SK-N-SH (cell line): ENCODE results near the gene KNCN. TPM values are rescaled to one million over a fixed set of nuclear protein-coding genes. Genes with fewer than 3 reads are reported as not detected.

Source experiments
- CTCF ChIA-PET: fragments of 300-600, 350-600 bp; formaldehyde crosslinking; extraction: SDS; loops from one replicate; lab custom pipeline; 2021; lab: Yijun Ruan, JAX
- POLR2A ChIA-PET: fragments of 350-600 bp; sonication (Branson Sonifier 250); formaldehyde crosslinking; extraction: SDS; loops from one replicate; lab custom pipeline; 2020; ENCODE audit warnings: antibody characterized with exemption, inconsistent platforms; lab: Yijun Ruan, JAX
- DNase-seq: peaks from one replicate; pipeline ENCODE4 v3.0.0; 2012
- H2AFZ ChIP-seq: fragments of 200-600 bp; sonication (generic); 2 replicates; pipeline ENCODE4 v1.8.1; 2016; ENCODE audit warnings: antibody characterized with exemption, mild to moderate bottlenecking, low read depth
- H3F3A ChIP-seq: fragments of 200-600 bp; sonication (generic); replicated peaks from 2 replicates; pipeline ENCODE3; 2016; ENCODE audit warnings: antibody characterized with exemption, mild to moderate bottlenecking; ENCODE audit not compliant: insufficient read depth
- H3K27ac ChIP-seq, 2 experiments: fragments of 200-500 bp in 1 of 2; fragments of 200-600 bp in 1 of 2; sonication (Bioruptor generic) in 1 of 2; sonication (generic), shearing (Covaris generic) in 1 of 2; 2 replicates each; pipeline versions ENCODE4 v1.5.1 to v1.6.1; 2014 to 2016; ENCODE audit warnings: low read depth in 2 of 2, inconsistent platforms in 1 of 2, low read length in 1 of 2, mild to moderate bottlenecking in 1 of 2, mixed read lengths in 1 of 2
- H3K27me3 ChIP-seq: fragments of 200-600 bp; sonication (generic), shearing (Covaris generic); 2 replicates; pipeline ENCODE4 v1.6.1; 2016; ENCODE audit warnings: mixed run types; ENCODE audit not compliant: insufficient read depth
- H3K36me3 ChIP-seq, 2 experiments: fragments of 200-500 bp in 1 of 2; fragments of 200-600 bp in 1 of 2; sonication (Bioruptor generic) in 1 of 2; sonication (generic) in 1 of 2; replicated peaks in 1 of 2; 2 replicates each; pipeline versions ENCODE3 to v1.5.1; 2014 to 2016; ENCODE audit warnings: low read length in 1 of 2, mild to moderate bottlenecking in 1 of 2; ENCODE audit not compliant: insufficient read depth in 2 of 2, control insufficient read depth in 1 of 2
- H3K4me1 ChIP-seq, 2 experiments: fragments of 200-500 bp in 1 of 2; fragments of 200-600 bp in 1 of 2; sonication (Bioruptor generic) in 1 of 2; sonication (generic), shearing (Covaris generic) in 1 of 2; 2 replicates each; pipeline versions ENCODE4 v1.5.1 to v1.6.1; 2014 to 2016; ENCODE audit warnings: low read depth in 1 of 2, low read length in 1 of 2, mixed run types in 1 of 2; ENCODE audit not compliant: insufficient read depth in 2 of 2, control insufficient read depth in 1 of 2
- H3K4me2 ChIP-seq: fragments of 200-600 bp; sonication (generic), shearing (Covaris generic); 2 replicates; pipeline ENCODE4 v1.6.1; 2017; ENCODE audit warnings: mixed run types
- H3K4me3 ChIP-seq, 2 experiments: fragments of 200-500 bp in 1 of 2; fragments of 200-600 bp in 1 of 2; sonication (Bioruptor generic) in 1 of 2; sonication (generic), shearing (Covaris generic) in 1 of 2; 2 replicates each; pipeline versions ENCODE4 v1.5.1 to v1.8.1; 2014 to 2016; ENCODE audit warnings: low read depth in 2 of 2, inconsistent platforms in 1 of 2, low read length in 1 of 2, mild to moderate bottlenecking in 1 of 2, mixed read lengths in 1 of 2, moderate library complexity in 1 of 2
- H3K79me2 ChIP-seq: fragments of 200-600 bp; sonication (generic); 2 replicates; pipeline ENCODE4 v1.8.1; 2017; ENCODE audit warnings: mild to moderate bottlenecking; ENCODE audit not compliant: insufficient read depth
- H3K9ac ChIP-seq: fragments of 200-600 bp; sonication (generic); 2 replicates; pipeline ENCODE4 v1.6.1; 2017; ENCODE audit warnings: mixed run types
- H3K9me2 ChIP-seq: fragments of 200-600 bp; sonication (generic); 2 replicates; pipeline ENCODE4 v1.6.1; 2017; ENCODE audit warnings: mixed run types
- H3K9me3 ChIP-seq: fragments of 200-600 bp; sonication (generic); 2 replicates; pipeline ENCODE4 v1.6.1; 2017; ENCODE audit warnings: mixed run types, mild to moderate bottlenecking, moderate library complexity
- H4K20me1 ChIP-seq: fragments of 200-600 bp; sonication (generic); 2 replicates; pipeline ENCODE4 v1.6.1; 2017; ENCODE audit warnings: mild to moderate bottlenecking, mixed run types; ENCODE audit not compliant: insufficient read depth
- CTCF ChIP-seq: fragments of 200-600 bp; sonication (generic); IDR thresholded peaks from 2 replicates; pipeline ENCODE4 v1.6.1; 2017; ENCODE audit warnings: antibody characterized with exemption, mild to moderate bottlenecking, moderate library complexity
- ELF1 ChIP-seq: IDR thresholded peaks from 2 replicates; pipeline ENCODE4 v1.4.0; 2012
- EP300 ChIP-seq, 2 experiments: IDR thresholded peaks; 2 replicates each; pipeline versions ENCODE4 v1.4.0 to v1.6.1; 2012; ENCODE audit warnings: borderline replicate concordance in 1 of 2, low read depth in 1 of 2, low read length in 1 of 2
- EZH2phosphoT487 ChIP-seq: fragments of 200-600 bp; sonication (generic); IDR thresholded peaks from 2 replicates; pipeline ENCODE4 v1.6.1; 2017; ENCODE audit warnings: low read depth, mixed run types, mild to moderate bottlenecking, antibody characterized with exemption, moderate library complexity, borderline replicate concordance
- FOSL2 ChIP-seq: IDR thresholded peaks from 2 replicates; pipeline ENCODE4 v1.4.0; 2012; ENCODE audit warnings: low read depth, mild to moderate bottlenecking, moderate library complexity, borderline replicate concordance
- FOXJ3 ChIP-seq: sonication (generic); formaldehyde crosslinking; IDR thresholded peaks from 2 replicates; pipeline ENCODE4 v1.5.1; 2020; ENCODE audit warnings: mild to moderate bottlenecking, missing genetic modification reagents
- GATA2 ChIP-seq: sonication (generic); formaldehyde crosslinking; IDR thresholded peaks from 2 replicates; pipeline ENCODE4 v1.5.0; 2020; ENCODE audit warnings: mild to moderate bottlenecking, missing genetic modification reagents
- IRF3 ChIP-seq: fragments of 150-350 bp; IDR thresholded peaks from 2 replicates; pipeline ENCODE4 v1.6.1; 2016; ENCODE audit warnings: mild to moderate bottlenecking, low read depth, low read length
- MAX ChIP-seq: IDR thresholded peaks from 2 replicates; pipeline ENCODE4 v1.4.0; 2012; ENCODE audit warnings: low read depth
- MEF2A ChIP-seq: IDR thresholded peaks from 2 replicates; pipeline ENCODE4 v1.4.0; 2012; ENCODE audit warnings: low read depth, borderline replicate concordance
- MXI1 ChIP-seq: IDR thresholded peaks from 2 replicates; pipeline ENCODE4 v1.6.1; 2012; ENCODE audit warnings: mild to moderate bottlenecking, low read depth, low read length, improper control_type of control experiment
- NFIC ChIP-seq: IDR thresholded peaks from 2 replicates; pipeline ENCODE4 v1.4.0; 2012; ENCODE audit warnings: borderline replicate concordance
- PBX3 ChIP-seq: IDR thresholded peaks from 2 replicates; pipeline ENCODE4; 2012
- REST ChIP-seq: IDR thresholded peaks from 2 replicates; pipeline ENCODE4 v1.6.1; 2012; ENCODE audit warnings: mild to moderate bottlenecking, low read depth, low read length, moderate library complexity
- SMC3 ChIP-seq: IDR thresholded peaks from 2 replicates; pipeline ENCODE4 v1.6.1; 2012; ENCODE audit warnings: low read depth, low read length, improper control_type of control experiment
- TCF12 ChIP-seq: IDR thresholded peaks from 2 replicates; pipeline ENCODE4 v1.4.0; 2012
- TEAD4 ChIP-seq: IDR thresholded peaks from 2 replicates; pipeline ENCODE4 v1.4.0; 2012; ENCODE audit warnings: mild to moderate bottlenecking, borderline replicate concordance; ENCODE audit not compliant: insufficient read depth
- USF1 ChIP-seq: IDR thresholded peaks from 2 replicates; pipeline ENCODE4 v1.4.0; 2012; ENCODE audit warnings: low read depth, borderline replicate concordance
- USF2 ChIP-seq: fragments of 150-350 bp; IDR thresholded peaks from 2 replicates; pipeline ENCODE4 v1.6.1; 2017; ENCODE audit warnings: antibody characterized with exemption, low read length, low read depth, borderline replicate concordance
- ZBTB33 ChIP-seq: IDR thresholded peaks from 2 replicates; pipeline ENCODE4 v1.4.0; 2012; ENCODE audit warnings: low read depth, borderline replicate concordance
- WGBS: methylation state at CpG from one replicate; pipeline ENCODE4 v1.1.6; 2017; ENCODE audit warnings: low lambda C conversion rate; 5-methylcytosine and 5-hydroxymethylcytosine counted together
- polyA plus RNA-seq, 3 experiments: library from polyadenylated mRNA; depleted of rRNA; stranded (reverse); fragments of >200 nt; gene quantifications; 2 replicates each; pipeline ENCODE4 v1.2.3, GENCODE V29; 2012

Gene KNCN
- polyA plus RNA-seq, 1 of the 3 experiments (the other 2 are of a cell fraction), result not detected

- Histone ChIP-seq H3K9me2 (no peaks in the 10 kb centered on the region), H3K27ac (no peak overlapping the region), H3K4me3 (no peak overlapping the region), H2AFZ (no peak overlapping the region), H4K20me1 (no peaks in the 10 kb centered on the region), H3K4me2 (no peak overlapping the region), H3K79me2 (no peaks in the 10 kb centered on the region), H3K4me1 (no peaks in the 10 kb centered on the region; a peak in 1 of 4 replicates), H3K9ac (no peak overlapping the region), H3K9me3 (no peaks in the 10 kb centered on the region), H3F3A (no peaks in the 10 kb centered on the region), H3K36me3 (peaks cover 0 to 3% of the 10 kb centered on the region in 2 experiments), H3K27me3 (no peaks in the 10 kb centered on the region)
- no peak for TF ChIP-seq IRF3
- no peak for TF ChIP-seq PBX3
- no peak for TF ChIP-seq GATA2 (CRISPR knock-in tag)
- no peak for TF ChIP-seq USF1
- no peak for TF ChIP-seq EZH2phosphoT487
- no peak for TF ChIP-seq TCF12
- TF ChIP-seq TEAD4, result no peak
- no peak for TF ChIP-seq FOSL2
- no peak for TF ChIP-seq SMC3
- no peak for TF ChIP-seq FOXJ3 (CRISPR knock-in tag)
- no peak for TF ChIP-seq CTCF
- TF ChIP-seq NFIC, result no peak
- TF ChIP-seq MXI1, result no peak
- TF ChIP-seq MAX, result no peak
- no peak for TF ChIP-seq EP300 (IDR thresholded peaks at IDR 0.05; ENCODE audit: borderline replicate concordance in 1 of 2, low read depth in 1 of 2, low read length in 1 of 2)
- TF ChIP-seq ZBTB33, result no peak
- no peak for TF ChIP-seq USF2
- no peak for TF ChIP-seq MEF2A
- no peak for TF ChIP-seq REST
- TF ChIP-seq ELF1, result no peak
- CTCF ChIA-PET, result no interaction called here
- WGBS, result 82% methylated on average over 3 of the region's 3 CpGs
- no peak for DNase-seq
- POLR2A ChIA-PET, result no interaction called here
Observed at GRCh38 chr1:46556822-46557221, 5.4 kb upstream of the KNCN start.
